AG04450 (cell line): ENCODE data around the gene GNAI2. TPM values are rescaled to one million over a fixed set of nuclear protein-coding genes. Genes with fewer than 3 reads are reported as not detected.

ENCODE experiments used
- CTCF ChIA-PET: fragments of 300-600, 350-600 bp; formaldehyde crosslinking; extraction: SDS; loops from one replicate; lab custom pipeline; 2022; ENCODE audit warnings: antibody characterized with exemption, inconsistent platforms; lab: Charles Lee
- POLR2A ChIA-PET: fragments of 350-600 bp; formaldehyde crosslinking; extraction: SDS; loops from one replicate; lab custom pipeline; 2021; ENCODE audit warnings: antibody characterized with exemption, inconsistent platforms; lab: Yijun Ruan, JAX
- DNase-seq: peaks from one replicate; pipeline ENCODE4 v3.0.0-alpha.2; 2011; ENCODE audit warnings: low read depth, low spot score
- H3K27ac ChIP-seq: one replicate; pipeline ENCODE4 v1.5.1; 2012; ENCODE audit warnings: low read depth, low read length, control low read depth
- H3K27me3 ChIP-seq: one replicate; pipeline ENCODE4 v1.6.0; 2012; ENCODE audit warnings: low read length; ENCODE audit not compliant: control insufficient read depth, insufficient read depth
- H3K4me3 ChIP-seq: 2 replicates; pipeline ENCODE4 v1.5.1; 2011; ENCODE audit warnings: mild to moderate bottlenecking, low read depth, low read length, control low read depth
- H3K9me3 ChIP-seq: 2 replicates; pipeline ENCODE4 v1.5.1; 2012; ENCODE audit warnings: low read length; ENCODE audit not compliant: control insufficient read depth, insufficient read depth
- CTCF ChIP-seq: IDR thresholded peaks from 2 replicates; pipeline ENCODE4 v1.5.1; 2011; ENCODE audit warnings: low read depth, low read length, control low read depth, inconsistent platforms
- polyA plus RNA-seq: library from polyadenylated mRNA; depleted of rRNA; stranded (reverse); fragments of >200 nt; gene quantifications from 2 replicates; pipeline ENCODE4 v1.2.3, GENCODE V29; 2011

The GNAI2 gene
- polyA plus RNA-seq, 1 experiment = 603 TPM

- H3K4me3 ChIP-seq = peak overlapping the region; percentile 95
- ChIA-PET CTCF (interaction anchor here (0.6 to 1.9 kb wide), 6 partner anchors 9 to 112 kb away, joined by 3 to 11 read pairs (median 6); no protein-coding TSS in a partner anchor), POLR2A (interaction anchor here (0.6 kb wide), 1 partner anchor 136 kb away, joined by 7 read pairs; no protein-coding TSS in a partner anchor)
- H3K27ac ChIP-seq = peak overlapping the region; percentile 52
- no peak for TF ChIP-seq CTCF
- H3K27me3 ChIP-seq = no peaks in the 10 kb centered on the region
- DNase-seq = no peak
- no peaks in the 10 kb centered on the region for H3K9me3 ChIP-seq
Observed at GRCh38 chr3:50237754-50238548, 1.9 kb downstream of the GNAI2 start.

GRCh38 chr3:50238549-50239026 lies 2.6 kb downstream of the GNAI2 start:
- no peak for DNase-seq
- POLR2A ChIA-PET = interaction anchor here (0.6 kb wide), 1 partner anchor 136 kb away, joined by 7 read pairs; no protein-coding TSS in a partner anchor
- no peak for TF ChIP-seq CTCF
- Histone ChIP-seq H3K9me3 (no peaks in the 10 kb centered on the region), H3K4me3 (peak overlapping the region; percentile 95), H3K27me3 (no peaks in the 10 kb centered on the region), H3K27ac (peak overlapping the region; percentile 39)
- CTCF ChIA-PET = interaction anchor here (1.4 to 1.9 kb wide), 3 partner anchors 8 to 21 kb away, joined by 3 to 11 read pairs (median 4); no protein-coding TSS in a partner anchor

GRCh38 chr3:50239649-50240048 lies 3.6 kb downstream of the GNAI2 start:
- Histone ChIP-seq H3K4me3 (no peak overlapping the region), H3K27ac (no peak overlapping the region), H3K9me3 (no peaks in the 10 kb centered on the region), H3K27me3 (no peaks in the 10 kb centered on the region)
- CTCF ChIA-PET = interaction anchor here (0.9 kb wide), 1 partner anchor 13 kb away, joined by 6 read pairs; no protein-coding TSS in a partner anchor
- POLR2A ChIA-PET = interaction anchor here (0.6 kb wide), 1 partner anchor 28 kb away, joined by 3 read pairs; no protein-coding TSS in a partner anchor
- TF ChIP-seq CTCF = no peak
- DNase-seq = no peak

GRCh38 chr3:50241163-50241562 lies 5.2 kb downstream of the GNAI2 start:
- Histone ChIP-seq H3K4me3 (no peak overlapping the region), H3K9me3 (no peaks in the 10 kb centered on the region; the same call in 1 of the 2 replicates), H3K27me3 (no peaks in the 10 kb centered on the region), H3K27ac (peak overlapping the region; percentile 21)
- CTCF ChIA-PET = interaction anchor here (1.0 to 2.0 kb wide), 3 partner anchors 14 to 19 kb away, joined by 4 to 7 read pairs (median 6); no protein-coding TSS in a partner anchor
- POLR2A ChIA-PET = no interaction called here
- no peak for DNase-seq
- TF ChIP-seq CTCF = no peak
